ENCODE data around the gene ADGRD1.

Gene ADGRD1

DNA sequence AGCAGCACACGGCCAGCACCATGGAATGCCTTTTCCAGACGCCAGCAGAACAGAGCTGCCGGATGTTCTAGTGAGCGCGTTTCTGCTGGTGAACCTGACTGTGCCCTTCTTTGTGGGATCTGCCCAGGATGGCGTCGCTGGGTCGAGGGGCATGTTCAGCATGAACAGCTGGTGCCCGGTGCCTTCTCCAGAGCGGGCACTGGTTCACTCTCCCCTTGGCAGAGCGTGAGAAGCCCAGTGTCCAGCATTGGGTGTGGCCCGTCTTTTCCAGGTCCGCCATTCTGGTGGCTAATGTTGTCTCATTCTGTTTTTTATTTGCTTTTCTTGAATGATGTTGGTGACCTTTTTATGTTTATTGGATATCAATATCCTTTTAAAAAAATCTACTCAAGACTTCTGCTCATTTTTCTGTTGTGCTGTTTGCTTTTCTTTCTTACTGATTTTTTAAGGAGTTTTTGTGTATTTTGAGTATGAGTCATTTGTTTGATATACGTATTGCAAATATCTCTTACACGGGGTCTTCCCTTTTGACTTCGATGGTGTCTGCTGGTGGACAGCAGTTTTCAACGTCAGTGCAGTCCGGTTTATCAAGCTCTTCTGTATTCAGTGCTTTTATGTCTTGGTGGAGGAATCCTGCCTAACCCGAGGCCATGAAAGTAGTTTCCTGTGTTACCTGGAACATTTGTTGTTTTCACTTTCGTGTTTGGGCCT lies 74.3 kb downstream of the ADGRD1 start:
- Histone ChIP-seq H3K4me3 (ENCODE audit: low read length) (no peak overlapping the region), H3K9me3 (ENCODE audit: insufficient read depth, low read depth, low read length) (no peaks in the 10 kb centered on the region), H3K27ac (ENCODE audit: low read depth, low read length) (no peak overlapping the region), H3K27me3 (ENCODE audit: insufficient read depth, low read length) (no peaks in the 10 kb centered on the region), H3K36me3 (ENCODE audit: insufficient read depth, low read length) (no peaks in the 10 kb centered on the region), H3K9ac (ENCODE audit: low read depth, low read length) (no peak overlapping the region), H3K4me1 (ENCODE audit: insufficient read depth, low read length) (no peaks in the 10 kb centered on the region)
- 93% methylated on average over 20 of the region's 20 CpGs for WGBS

DNA sequence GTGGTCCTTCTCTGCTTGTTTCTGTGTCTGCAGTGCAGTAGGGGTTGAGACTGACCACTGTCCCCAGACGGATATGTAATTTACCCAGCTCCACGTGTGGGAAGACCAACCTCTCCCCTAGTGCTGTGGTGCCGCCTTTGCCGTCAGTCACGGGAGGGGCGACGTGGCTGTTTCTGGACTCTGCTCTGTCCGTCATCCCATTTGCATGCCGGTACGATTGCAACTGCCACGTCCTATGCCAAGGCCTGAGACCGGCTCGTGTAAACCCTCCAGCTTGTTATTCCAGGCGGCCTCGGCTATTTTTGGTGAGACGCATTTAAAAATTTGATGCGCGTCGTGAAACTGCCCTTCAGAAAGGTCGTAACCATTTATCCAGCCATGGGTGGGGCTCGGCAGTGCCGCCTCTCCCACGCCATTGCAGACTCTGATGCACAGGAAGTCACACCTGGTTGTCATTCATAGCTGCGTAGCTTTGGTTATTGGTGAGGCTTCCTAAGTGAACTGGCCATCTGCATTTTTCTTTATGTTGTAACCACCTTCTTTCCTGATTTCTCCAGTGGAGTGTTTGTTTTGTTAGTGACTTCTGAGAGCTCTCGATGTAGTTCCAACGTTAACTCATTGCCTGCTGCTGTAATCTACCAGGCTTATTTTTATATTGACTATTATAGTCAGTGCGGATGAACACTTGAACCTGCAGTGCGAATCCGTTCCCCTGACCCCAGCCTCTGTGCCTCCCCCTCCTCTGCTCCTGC lies 75.1 kb downstream of the ADGRD1 start:
- WGBS: 92% methylated on average over 27 of the region's 29 CpGs
- Histone ChIP-seq H3K27me3 (ENCODE audit: insufficient read depth, low read length) (no peaks in the 10 kb centered on the region), H3K27ac (ENCODE audit: low read depth, low read length) (no peak overlapping the region), H3K4me1 (ENCODE audit: insufficient read depth, low read length) (no peaks in the 10 kb centered on the region), H3K9me3 (ENCODE audit: insufficient read depth, low read depth, low read length) (no peaks in the 10 kb centered on the region), H3K36me3 (ENCODE audit: insufficient read depth, low read length) (no peaks in the 10 kb centered on the region), H3K9ac (ENCODE audit: low read depth, low read length) (no peak overlapping the region), H3K4me3 (ENCODE audit: low read length) (no peak overlapping the region)

DNA sequence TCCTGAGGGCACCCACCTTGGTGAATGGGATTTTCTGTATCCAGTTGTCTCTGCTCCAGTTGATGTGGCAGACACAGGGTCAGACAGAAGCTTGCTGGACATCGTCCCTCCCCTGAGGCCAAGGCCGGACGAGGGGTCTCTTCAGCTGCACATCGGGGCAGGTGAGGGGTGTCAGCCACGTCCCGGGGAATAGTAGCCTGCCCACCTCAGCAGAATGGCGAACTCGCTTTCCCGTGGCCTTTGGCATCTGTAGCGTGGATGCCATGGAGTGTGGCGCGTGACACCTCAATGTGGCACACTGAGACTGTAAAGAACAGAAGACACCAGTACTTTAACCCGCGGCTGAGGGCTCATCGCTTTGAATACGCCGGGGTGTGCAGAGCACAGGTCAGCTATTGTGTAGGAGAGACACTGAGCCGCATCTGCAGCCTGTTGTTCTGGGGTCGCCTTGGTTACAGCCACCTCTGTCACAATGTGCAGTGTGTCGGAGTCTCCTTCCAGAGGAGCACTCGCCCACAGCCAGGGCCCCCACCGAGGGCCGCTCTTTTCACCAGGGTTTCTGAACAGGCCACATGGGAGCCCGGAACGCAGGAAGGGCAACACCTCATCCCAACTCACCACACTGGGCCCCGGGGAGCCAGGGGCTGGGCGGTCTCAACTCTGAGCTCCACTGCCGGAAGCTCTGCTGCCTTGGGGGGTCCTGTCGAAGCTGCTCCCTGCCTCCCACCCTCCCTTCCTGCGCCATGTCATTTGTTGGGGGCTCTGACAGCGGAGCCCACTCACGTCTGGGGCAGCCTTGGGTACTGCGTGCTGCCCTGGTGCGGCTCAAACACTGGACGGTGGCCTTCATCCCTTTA lies 77.0 kb downstream of the ADGRD1 start:
- Histone ChIP-seq H3K4me1 (ENCODE audit: insufficient read depth, low read length) (no peaks in the 10 kb centered on the region), H3K27me3 (ENCODE audit: insufficient read depth, low read length) (no peaks in the 10 kb centered on the region), H3K4me3 (ENCODE audit: low read length) (no peak overlapping the region), H3K9me3 (ENCODE audit: insufficient read depth, low read depth, low read length) (no peaks in the 10 kb centered on the region), H3K27ac (ENCODE audit: low read depth, low read length) (no peak overlapping the region), H3K36me3 (ENCODE audit: insufficient read depth, low read length) (no peaks in the 10 kb centered on the region), H3K9ac (ENCODE audit: low read depth, low read length) (no peak overlapping the region)
- 94% methylated on average over 35 of the region's 35 CpGs for WGBS

DNA sequence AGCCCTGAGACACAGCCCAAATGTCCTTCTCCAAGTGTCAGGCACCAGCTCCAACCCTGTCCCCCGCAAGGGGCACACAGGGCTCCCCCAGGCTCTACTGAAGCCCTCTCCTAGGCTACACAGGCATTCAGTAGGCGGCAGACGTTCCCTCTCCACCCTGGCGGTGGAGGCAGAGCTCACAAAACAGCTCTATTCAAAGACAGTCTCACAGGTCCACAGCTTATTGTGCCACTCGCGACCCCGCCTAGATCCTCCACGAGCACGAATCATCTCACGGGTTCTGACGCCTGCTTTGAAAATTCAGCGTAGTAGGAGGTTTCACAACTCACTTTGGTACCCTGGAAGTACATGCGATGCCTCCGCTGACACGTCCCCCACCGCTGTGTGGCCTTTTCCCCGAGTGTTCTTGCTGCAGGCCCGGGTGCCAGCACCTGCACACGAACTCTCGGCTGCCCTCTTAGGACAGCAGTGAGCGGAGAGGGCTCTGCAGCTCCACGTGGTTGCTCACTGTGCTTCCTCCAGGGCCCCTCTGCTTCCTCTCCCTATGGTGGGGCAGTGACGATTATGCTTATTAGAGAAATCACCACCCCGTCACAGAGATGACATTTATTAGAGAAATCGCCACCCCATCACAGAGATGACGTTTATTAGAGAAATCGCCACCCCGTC lies 78.5 kb downstream of the ADGRD1 start:
- Histone ChIP-seq H3K9ac (ENCODE audit: low read depth, low read length) (no peak overlapping the region), H3K9me3 (ENCODE audit: insufficient read depth, low read depth, low read length) (no peaks in the 10 kb centered on the region), H3K27me3 (ENCODE audit: insufficient read depth, low read length) (no peaks in the 10 kb centered on the region), H3K27ac (ENCODE audit: low read depth, low read length) (no peak overlapping the region), H3K4me3 (ENCODE audit: low read length) (no peak overlapping the region), H3K4me1 (ENCODE audit: insufficient read depth, low read length) (no peaks in the 10 kb centered on the region), H3K36me3 (ENCODE audit: insufficient read depth, low read length) (no peaks in the 10 kb centered on the region)
- 88% methylated on average over 26 of the region's 28 CpGs for whole genome bisulfite sequencing

DNA sequence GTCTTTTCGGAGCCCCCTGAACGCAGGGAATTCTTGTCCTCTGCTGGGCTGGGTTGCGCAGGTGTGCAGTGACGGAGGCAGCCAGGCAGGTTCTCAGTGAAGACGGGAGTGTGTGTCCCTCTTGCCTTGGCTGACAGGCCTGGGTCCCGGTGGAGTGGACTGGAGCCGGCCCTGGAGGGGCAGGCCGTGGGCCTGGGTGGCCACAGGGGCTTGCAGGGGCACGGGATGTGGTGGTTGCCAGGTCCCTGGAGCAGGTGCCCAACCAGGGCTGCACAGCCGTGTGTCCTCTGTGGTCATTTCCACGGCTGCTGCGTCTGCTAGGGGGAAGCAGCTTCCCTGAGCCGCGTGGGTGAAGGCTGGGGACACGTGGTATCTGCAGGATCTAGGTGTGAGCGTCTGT lies 79.8 kb downstream of the ADGRD1 start:
- H3K27me3 ChIP-seq (ENCODE audit: insufficient read depth, low read length): no peaks in the 10 kb centered on the region
- no peak overlapping the region for H3K9ac ChIP-seq (ENCODE audit: low read depth, low read length)
- no peak overlapping the region for H3K4me3 ChIP-seq (ENCODE audit: low read length)
- no peaks in the 10 kb centered on the region for H3K36me3 ChIP-seq (ENCODE audit: insufficient read depth, low read length)
- 91% methylated on average over 16 of the region's 16 CpGs for WGBS
- no peak overlapping the region for H3K27ac ChIP-seq (ENCODE audit: low read depth, low read length)
- no peaks in the 10 kb centered on the region for H3K4me1 ChIP-seq (ENCODE audit: insufficient read depth, low read length)
- H3K9me3 ChIP-seq (ENCODE audit: insufficient read depth, low read depth, low read length): no peaks in the 10 kb centered on the region

DNA sequence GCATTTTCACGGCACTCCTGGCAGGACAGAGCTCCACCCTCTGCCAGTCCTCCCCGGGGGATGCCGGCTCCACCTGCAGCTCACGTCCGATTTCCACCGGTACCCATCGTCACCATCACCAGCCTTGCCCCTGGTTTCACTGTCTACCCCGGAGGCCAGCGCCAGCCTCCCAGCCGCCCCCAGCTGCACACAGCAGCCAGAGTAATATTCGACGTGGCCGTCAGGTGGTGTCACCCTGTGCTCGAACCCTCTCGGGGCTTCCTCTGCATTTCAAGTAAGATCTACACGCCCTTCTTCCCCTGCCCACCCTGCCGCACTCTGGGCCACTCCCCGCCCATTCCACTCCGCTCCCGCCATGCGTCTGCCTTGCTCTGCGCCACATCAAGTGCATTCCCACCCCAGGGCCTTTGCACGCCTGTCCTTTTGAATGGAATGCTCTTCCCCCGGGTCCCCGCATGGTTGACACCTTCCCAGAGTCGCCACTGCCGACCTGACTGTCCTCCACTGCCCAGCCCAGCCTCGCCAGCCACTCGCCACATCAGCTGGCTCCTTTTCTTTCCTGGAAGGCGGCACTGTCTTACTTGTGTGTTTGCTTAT lies 80.3 kb downstream of the ADGRD1 start:
- H3K36me3 ChIP-seq (ENCODE audit: insufficient read depth, low read length): no peaks in the 10 kb centered on the region
- 89% methylated on average over 30 of the region's 30 CpGs for WGBS
- H3K27ac ChIP-seq (ENCODE audit: low read depth, low read length): no peak overlapping the region

DNA sequence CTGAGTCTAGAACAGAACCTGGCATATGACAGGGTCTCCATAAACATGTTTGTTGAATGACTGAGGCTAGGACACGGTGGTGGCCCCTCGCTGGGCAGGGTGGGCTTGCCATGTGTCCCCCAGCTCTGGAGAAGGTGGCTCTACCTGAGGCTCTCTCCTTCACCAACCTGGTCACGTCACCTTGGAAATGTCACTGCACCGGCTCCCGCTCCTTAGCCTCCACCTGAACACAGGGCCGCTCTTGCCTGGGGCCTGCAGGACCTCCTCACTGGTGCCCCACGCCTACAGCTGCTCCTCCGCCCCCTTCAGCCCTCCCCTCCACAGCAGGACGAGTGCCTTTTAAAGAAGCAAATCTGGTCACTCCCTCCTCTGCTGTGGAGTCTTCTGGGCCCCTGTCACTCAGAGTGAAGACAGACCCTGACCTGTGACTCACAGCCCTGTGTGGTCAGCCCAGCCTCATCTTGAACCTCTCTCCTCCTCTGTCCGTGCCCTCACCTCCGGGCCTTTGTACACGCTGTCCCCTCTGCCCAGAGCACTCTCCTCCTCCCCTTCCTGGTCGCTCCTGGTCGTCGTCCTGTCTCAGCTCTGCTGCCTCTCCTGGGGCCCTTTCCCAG lies 81.0 kb downstream of the ADGRD1 start:
- Histone ChIP-seq H3K4me1 (ENCODE audit: insufficient read depth, low read length) (no peaks in the 10 kb centered on the region), H3K27me3 (ENCODE audit: insufficient read depth, low read length) (no peaks in the 10 kb centered on the region), H3K9ac (ENCODE audit: low read depth, low read length) (no peak overlapping the region), H3K4me3 (ENCODE audit: low read length) (no peak overlapping the region), H3K9me3 (ENCODE audit: insufficient read depth, low read depth, low read length) (no peaks in the 10 kb centered on the region), H3K36me3 (ENCODE audit: insufficient read depth, low read length) (no peaks in the 10 kb centered on the region), H3K27ac (ENCODE audit: low read depth, low read length) (no peak overlapping the region)
- 78% methylated on average over 15 of the region's 15 CpGs for WGBS

More for the DNA sequence above, 80.3 kb downstream of the ADGRD1 start:
- Histone ChIP-seq H3K4me3 (ENCODE audit: low read length) (no peak overlapping the region), H3K27me3 (ENCODE audit: insufficient read depth, low read length) (no peaks in the 10 kb centered on the region), H3K9me3 (ENCODE audit: insufficient read depth, low read depth, low read length) (no peaks in the 10 kb centered on the region), H3K4me1 (ENCODE audit: insufficient read depth, low read length) (no peaks in the 10 kb centered on the region), H3K9ac (ENCODE audit: low read depth, low read length) (no peak overlapping the region)

DNA sequence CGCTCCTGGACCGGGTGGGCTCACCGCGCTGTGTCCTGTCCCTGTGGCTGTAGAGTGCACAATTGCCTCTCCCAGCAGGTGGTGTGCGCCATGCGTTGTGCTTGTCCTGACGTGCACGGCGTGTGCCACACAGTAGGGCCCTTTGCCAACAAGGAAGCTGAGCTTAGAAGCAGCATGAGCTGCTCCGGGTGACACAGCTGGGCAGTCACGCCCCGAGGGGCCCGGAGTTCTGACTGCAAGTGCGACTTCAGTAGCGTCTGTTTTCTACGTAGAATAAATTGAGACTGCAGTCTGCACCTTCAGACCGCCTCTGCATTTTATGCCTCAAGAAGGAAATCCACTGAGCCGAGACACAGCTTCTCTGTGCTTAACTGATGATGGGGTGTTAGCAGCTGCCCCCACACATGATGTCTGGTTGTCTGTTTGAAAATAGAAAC lies 81.6 kb downstream of the ADGRD1 start:
- WGBS: 92% methylated on average over 18 of the region's 18 CpGs

DNA sequence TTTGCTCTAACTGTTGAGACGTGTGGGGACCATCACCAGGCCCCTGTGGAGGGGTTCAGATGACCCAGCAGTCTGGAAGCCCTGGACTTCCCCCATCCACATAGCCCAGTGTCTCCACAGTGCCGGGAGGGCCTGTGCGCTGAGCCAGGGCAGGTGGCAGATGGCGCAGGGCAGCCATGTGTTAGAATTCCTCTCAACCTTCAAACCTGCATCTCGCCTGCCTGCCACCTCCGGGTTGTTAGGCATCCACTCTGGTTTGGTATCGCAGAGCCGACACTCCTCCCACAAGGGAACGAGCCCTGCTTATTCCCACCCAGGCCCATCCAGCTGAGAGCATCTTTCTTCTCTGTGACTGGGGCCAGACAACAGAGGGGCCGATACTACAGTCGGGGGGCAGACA lies 84.5 kb downstream of the ADGRD1 start:
- WGBS: 96% methylated on average over 11 of the region's 11 CpGs
- no peaks in the 10 kb centered on the region for H3K9me3 ChIP-seq (ENCODE audit: insufficient read depth, low read depth, low read length)
- no peak overlapping the region for H3K4me3 ChIP-seq (ENCODE audit: low read length)
- H3K36me3 ChIP-seq (ENCODE audit: insufficient read depth, low read length): no peaks in the 10 kb centered on the region
- H3K27me3 ChIP-seq (ENCODE audit: insufficient read depth, low read length): no peaks in the 10 kb centered on the region
- no peak overlapping the region for H3K27ac ChIP-seq (ENCODE audit: low read depth, low read length)
- H3K9ac ChIP-seq (ENCODE audit: low read depth, low read length): no peak overlapping the region
- no peaks in the 10 kb centered on the region for H3K4me1 ChIP-seq (ENCODE audit: insufficient read depth, low read length)

More for the DNA sequence above, 81.6 kb downstream of the ADGRD1 start:
- H3K9me3 ChIP-seq (ENCODE audit: insufficient read depth, low read depth, low read length): no peaks in the 10 kb centered on the region
- H3K27ac ChIP-seq (ENCODE audit: low read depth, low read length): no peak overlapping the region
- no peaks in the 10 kb centered on the region for H3K36me3 ChIP-seq (ENCODE audit: insufficient read depth, low read length)
- no peak overlapping the region for H3K4me3 ChIP-seq (ENCODE audit: low read length)
- no peaks in the 10 kb centered on the region for H3K27me3 ChIP-seq (ENCODE audit: insufficient read depth, low read length)
- H3K4me1 ChIP-seq (ENCODE audit: insufficient read depth, low read length): no peaks in the 10 kb centered on the region
- no peak overlapping the region for H3K9ac ChIP-seq (ENCODE audit: low read depth, low read length)
